Vagina (tissue), 2 donors: ENCODE results near the gene FHL2.

Experiments
- CTCF ChIP-seq, 3 experiments: fragments of 450-650 bp in 2 of 3; fragments of 200-600 bp in 1 of 3; sonication (generic) in 1 of 3; IDR thresholded peaks; one replicate each; pipeline ENCODE4 v1.5.1; 2017 to 2019; ENCODE audit warnings: antibody characterized with exemption in 3 of 3, mild to moderate bottlenecking in 2 of 3, moderate library complexity in 2 of 3
- POLR2A ChIP-seq, 2 donors: fragments of 450-650 bp; IDR thresholded peaks; one replicate each; pipeline ENCODE4 v1.6.1; 2017; ENCODE audit warnings: antibody characterized with exemption in 2 of 2, mild to moderate bottlenecking in 2 of 2, moderate library complexity in 2 of 2
- POLR2AphosphoS5 ChIP-seq, 2 donors: sonication (generic); formaldehyde crosslinking; IDR thresholded peaks; one replicate each; pipeline ENCODE4 v1.9.0; 2017; ENCODE audit warnings: antibody characterized with exemption in 2 of 2, mild to moderate bottlenecking in 2 of 2, low read depth in 1 of 2; ENCODE audit not compliant: insufficient read depth in 1 of 2

GRCh38 chr2:105407946-105408743, 9.3 kb upstream of the FHL2 start:
- no peak for TF ChIP-seq CTCF (IDR thresholded peaks at IDR 0.05)
- no peak for TF ChIP-seq POLR2A (IDR thresholded peaks at IDR 0.05)
- no peak for TF ChIP-seq POLR2AphosphoS5 (IDR thresholded peaks at IDR 0.05; ENCODE audit: insufficient read depth in 1 of 2, low read depth in 1 of 2)
